ENCODE data around the gene SLC7A9. TPM values are rescaled to one million over a fixed set of nuclear protein-coding genes. Genes with fewer than 3 reads are reported as not detected.

The SLC7A9 gene
- total RNA-seq, 2 experiments from 2014 or later = 0.28 TPM; not detected in 1

GRCh38 chr19:32908641-32909190 lies 39.1 kb upstream of the SLC7A9 start:
- Mint-ChIP-seq H3K4me3 (no peak overlapping the region), H3K36me3 (ENCODE audit: low read depth) (peaks cover 67% of the 10 kb centered on the region), H3K27ac (no peak overlapping the region), H3K27me3 (no peaks in the 10 kb centered on the region), H3K4me1 (ENCODE audit: low read depth) (no peaks in the 10 kb centered on the region), H3K9me3 (peaks cover 8% of the 10 kb centered on the region)
- ChIA-PET POLR2A (interaction anchor here (0.6 kb wide), 1 partner anchor 112 kb away, joined by 4 read pairs; no protein-coding TSS in a partner anchor), CTCF (no interaction called here)
- no peak overlapping the region for H3K27ac ChIP-seq (ENCODE audit: low read depth in 1 of 2, low read length in 2 of 2)
- peaks cover 0 to 6% of the 10 kb centered on the region in 2 experiments for H3K9me3 ChIP-seq (ENCODE audit: control insufficient read depth in 1 of 2, insufficient read depth in 1 of 2, low read length in 2 of 2)
- H3K4me1 ChIP-seq (ENCODE audit: insufficient read depth, low read length) = no peaks in the 10 kb centered on the region
- H3K36me3 ChIP-seq (ENCODE audit: insufficient read depth, low read length) = peaks cover 6% of the 10 kb centered on the region
- TF ChIP-seq CTCF (IDR thresholded peaks at IDR 0.05) = no peak
- ATAC-seq (ENCODE audit: poor library complexity) = no peak
- H3K4me3 ChIP-seq (ENCODE audit: low read length) = no peak overlapping the region
- intact Hi-C loops (cut with DNase I, micrococcal nuclease) = no loop called here
- DNase-seq = no peak
- H3K27me3 ChIP-seq (ENCODE audit: control insufficient read depth in 1 of 2, insufficient read depth in 2 of 2, low read length in 2 of 2) = no peaks in the 10 kb centered on the region

GRCh38 chr19:32902448-32902847 lies 32.9 kb upstream of the SLC7A9 start:
- Mint-ChIP-seq H3K27ac (no peak overlapping the region), H3K9me3 (peaks cover 8% of the 10 kb centered on the region), H3K4me3 (no peak overlapping the region), H3K27me3 (no peaks in the 10 kb centered on the region), H3K36me3 (ENCODE audit: low read depth) (peaks cover 62% of the 10 kb centered on the region), H3K4me1 (ENCODE audit: low read depth) (no peaks in the 10 kb centered on the region)
- Histone ChIP-seq H3K27ac (ENCODE audit: low read depth in 1 of 2, low read length in 2 of 2) (no peak overlapping the region), H3K4me1 (ENCODE audit: insufficient read depth, low read length) (no peaks in the 10 kb centered on the region), H3K27me3 (ENCODE audit: control insufficient read depth in 1 of 2, insufficient read depth in 2 of 2, low read length in 2 of 2) (no peaks in the 10 kb centered on the region), H3K4me3 (ENCODE audit: low read length) (no peak overlapping the region), H3K36me3 (ENCODE audit: insufficient read depth, low read length) (peaks cover 2% of the 10 kb centered on the region), H3K9me3 (ENCODE audit: control insufficient read depth in 1 of 2, insufficient read depth in 1 of 2, low read length in 2 of 2) (peaks cover 0 to 6% of the 10 kb centered on the region in 2 experiments)
- ChIA-PET CTCF (no interaction called here), POLR2A (no interaction called here)
- no peak for TF ChIP-seq CTCF (IDR thresholded peaks at IDR 0.05)
- intact Hi-C loops (cut with DNase I, micrococcal nuclease) = no loop called here
- ATAC-seq (ENCODE audit: poor library complexity) = no peak
- no peak for DNase-seq

GRCh38 chr19:32901504-32902161 lies 32.1 kb upstream of the SLC7A9 start:
- ATAC-seq (ENCODE audit: poor library complexity) (no peak), DNase-seq (no peak)
- Histone ChIP-seq H3K4me3 (ENCODE audit: low read length) (no peak overlapping the region), H3K27me3 (ENCODE audit: control insufficient read depth in 1 of 2, insufficient read depth in 2 of 2, low read length in 2 of 2) (no peaks in the 10 kb centered on the region), H3K9me3 (ENCODE audit: control insufficient read depth in 1 of 2, insufficient read depth in 1 of 2, low read length in 2 of 2) (peaks cover 0 to under 1% of the 10 kb centered on the region in 2 experiments), H3K36me3 (ENCODE audit: insufficient read depth, low read length) (peaks cover 2% of the 10 kb centered on the region), H3K4me1 (ENCODE audit: insufficient read depth, low read length) (no peaks in the 10 kb centered on the region), H3K27ac (ENCODE audit: low read depth in 1 of 2, low read length in 2 of 2) (no peak overlapping the region)
- ChIA-PET POLR2A (no interaction called here), CTCF (no interaction called here)
- TF ChIP-seq CTCF (IDR thresholded peaks at IDR 0.05) = no peak
- Mint-ChIP-seq H3K36me3 (ENCODE audit: low read depth) (peaks cover 68% of the 10 kb centered on the region), H3K27me3 (no peaks in the 10 kb centered on the region), H3K4me3 (no peak overlapping the region), H3K9me3 (peaks cover 8% of the 10 kb centered on the region), H3K27ac (no peak overlapping the region), H3K4me1 (ENCODE audit: low read depth) (peaks cover 4% of the 10 kb centered on the region)
- intact Hi-C loops (cut with DNase I, micrococcal nuclease) = no loop called here

All from CD4-positive, alpha-beta T cell (primary cell).